GM19438 (cell line): ENCODE results near the gene PPP2R5D.

Source experiments
- ATAC-seq: cut with Tn5 transposase; IDR thresholded peaks from one replicate; pipeline ENCODE4 v1.9.1; 2021; ENCODE audit warnings: low read depth; ENCODE audit not compliant: unreplicated experiment

PPP2R5D gene

GRCh38 chr6:43052842-43053544, 68.6 kb downstream of the PPP2R5D start:
- peak; percentile 34 for ATAC-seq

- ATAC-seq = peak; percentile 87
These were observed 69.3 kb downstream of the PPP2R5D start, which contains the start of gene CUL7 for GRCh38 chr6:43053545-43054205. TSS of gene CUL7 (minus strand) at chr6:43053851. CDS start at chr6:43052788, 1,063 bp downstream.

- ATAC-seq = no peak
These were observed 70.0 kb downstream of the PPP2R5D start for GRCh38 chr6:43054206-43054943.

- ATAC-seq = no peak
These were observed 71.6 kb downstream of the PPP2R5D start for GRCh38 chr6:43055966-43056365.

GRCh38 chr6:43058531-43058930, 74.2 kb downstream of the PPP2R5D start:
- ATAC-seq = no peak

GRCh38 chr6:43059168-43060033, 75.0 kb downstream of the PPP2R5D start, which contains the start of the genes KLC4 and MRPL2:
TSS of gene KLC4 (plus strand) at chr6:43059631. CDS start at chr6:43061336, 1,705 bp downstream.
TSS of gene MRPL2 (minus strand) at chr6:43059434. CDS start at chr6:43059381, 53 bp downstream.
- peak; percentile 89 for ATAC-seq

GRCh38 chr6:43060034-43060754, 75.8 kb downstream of the PPP2R5D start:
- ATAC-seq = no peak

- ATAC-seq = no peak
These were observed 76.6 kb downstream of the PPP2R5D start for GRCh38 chr6:43060755-43061633.

GRCh38 chr6:43061861-43062260, 77.5 kb downstream of the PPP2R5D start:
- no peak for ATAC-seq
